C4-2B (cell line): ENCODE results near the gene KRTAP1-5.

ENCODE experiments used
- H3K27ac ChIP-seq: fragments of 450-650 bp; 2 replicates; pipeline ENCODE4 v1.5.1; 2017
- ZFX ChIP-seq: fragments of 450-650 bp; IDR thresholded peaks from 2 replicates; pipeline ENCODE4 v1.6.1; 2017
- TF ChIP-seq, protein P1 (sequence below): fragments of 450-650 bp; conservative IDR thresholded peaks from 2 replicates; pipeline ENCODE4 v1.5.1; 2017; ENCODE audit warnings: mild to moderate bottlenecking

KRTAP1-5 gene

DNA sequence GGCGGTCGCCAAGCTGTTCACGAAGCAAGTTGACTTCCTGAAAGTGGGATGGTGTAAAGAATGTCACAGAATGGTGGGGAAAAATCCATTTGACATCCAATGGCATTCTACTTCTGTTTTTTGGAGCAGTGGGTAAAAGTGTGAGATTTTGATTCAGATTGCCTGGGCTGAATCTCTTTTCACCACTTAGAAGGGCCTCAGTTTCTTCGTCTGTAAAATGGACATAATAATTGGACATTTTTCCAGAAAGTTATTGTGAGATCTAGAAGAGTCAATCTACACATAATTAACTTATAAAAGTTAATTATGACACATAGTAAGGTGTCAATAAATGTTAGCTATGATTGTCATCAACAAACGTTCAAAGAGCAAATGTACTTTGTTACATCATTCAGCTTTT lies 45.9 kb downstream of the KRTAP1-5 start:
- no peak overlapping the region for H3K27ac ChIP-seq
- no peak for TF ChIP-seq ZFX
- TF ChIP-seq, protein P1, sequence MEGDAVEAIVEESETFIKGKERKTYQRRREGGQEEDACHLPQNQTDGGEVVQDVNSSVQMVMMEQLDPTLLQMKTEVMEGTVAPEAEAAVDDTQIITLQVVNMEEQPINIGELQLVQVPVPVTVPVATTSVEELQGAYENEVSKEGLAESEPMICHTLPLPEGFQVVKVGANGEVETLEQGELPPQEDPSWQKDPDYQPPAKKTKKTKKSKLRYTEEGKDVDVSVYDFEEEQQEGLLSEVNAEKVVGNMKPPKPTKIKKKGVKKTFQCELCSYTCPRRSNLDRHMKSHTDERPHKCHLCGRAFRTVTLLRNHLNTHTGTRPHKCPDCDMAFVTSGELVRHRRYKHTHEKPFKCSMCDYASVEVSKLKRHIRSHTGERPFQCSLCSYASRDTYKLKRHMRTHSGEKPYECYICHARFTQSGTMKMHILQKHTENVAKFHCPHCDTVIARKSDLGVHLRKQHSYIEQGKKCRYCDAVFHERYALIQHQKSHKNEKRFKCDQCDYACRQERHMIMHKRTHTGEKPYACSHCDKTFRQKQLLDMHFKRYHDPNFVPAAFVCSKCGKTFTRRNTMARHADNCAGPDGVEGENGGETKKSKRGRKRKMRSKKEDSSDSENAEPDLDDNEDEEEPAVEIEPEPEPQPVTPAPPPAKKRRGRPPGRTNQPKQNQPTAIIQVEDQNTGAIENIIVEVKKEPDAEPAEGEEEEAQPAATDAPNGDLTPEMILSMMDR: no peak

DNA sequence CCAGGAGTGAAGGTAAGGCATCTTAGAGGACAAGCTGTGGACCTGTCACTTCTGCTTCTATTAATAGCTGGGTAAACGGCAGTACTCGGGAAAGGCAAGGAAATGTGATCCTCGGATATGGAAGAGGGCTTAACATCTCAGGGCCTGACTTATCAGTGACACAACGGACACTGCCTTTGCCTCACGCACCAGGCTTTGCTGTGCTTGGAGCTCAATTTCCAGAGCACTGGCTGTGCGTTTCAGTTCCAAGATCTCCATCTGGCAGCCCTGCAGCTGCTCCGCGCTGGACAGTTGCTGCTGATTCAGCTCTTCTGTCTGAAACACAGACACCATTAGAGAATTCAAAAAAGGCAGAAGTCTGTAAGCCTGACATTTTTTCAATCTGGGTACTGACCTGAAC lies 46.4 kb downstream of the KRTAP1-5 start:
- TF ChIP-seq, protein P1: no peak
- TF ChIP-seq ZFX: no peak

DNA sequence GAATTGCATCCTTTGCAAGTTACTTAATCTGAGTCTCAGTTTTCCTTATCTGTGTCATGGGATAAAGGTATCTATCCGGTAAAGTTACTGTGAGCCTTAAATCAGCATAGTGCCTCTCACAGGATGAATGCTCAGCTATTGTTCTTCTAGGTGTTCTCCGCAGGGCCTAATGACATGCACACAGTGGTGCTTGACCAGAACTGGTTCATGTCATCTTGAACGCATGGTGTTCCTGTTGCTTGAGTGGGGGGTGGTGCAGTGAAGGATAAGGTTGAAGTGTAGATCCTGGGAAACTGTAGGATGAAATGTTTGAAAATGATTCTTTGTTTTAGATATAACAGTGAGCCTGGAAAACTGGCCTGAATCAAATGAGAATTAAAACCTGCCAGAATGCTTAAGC lies 46.9 kb downstream of the KRTAP1-5 start:
- H3K27ac ChIP-seq: no peak overlapping the region
- TF ChIP-seq, protein P1: no peak
- TF ChIP-seq ZFX: no peak

More for the DNA sequence above, 46.4 kb downstream of the KRTAP1-5 start:
- H3K27ac ChIP-seq: no peak overlapping the region

DNA sequence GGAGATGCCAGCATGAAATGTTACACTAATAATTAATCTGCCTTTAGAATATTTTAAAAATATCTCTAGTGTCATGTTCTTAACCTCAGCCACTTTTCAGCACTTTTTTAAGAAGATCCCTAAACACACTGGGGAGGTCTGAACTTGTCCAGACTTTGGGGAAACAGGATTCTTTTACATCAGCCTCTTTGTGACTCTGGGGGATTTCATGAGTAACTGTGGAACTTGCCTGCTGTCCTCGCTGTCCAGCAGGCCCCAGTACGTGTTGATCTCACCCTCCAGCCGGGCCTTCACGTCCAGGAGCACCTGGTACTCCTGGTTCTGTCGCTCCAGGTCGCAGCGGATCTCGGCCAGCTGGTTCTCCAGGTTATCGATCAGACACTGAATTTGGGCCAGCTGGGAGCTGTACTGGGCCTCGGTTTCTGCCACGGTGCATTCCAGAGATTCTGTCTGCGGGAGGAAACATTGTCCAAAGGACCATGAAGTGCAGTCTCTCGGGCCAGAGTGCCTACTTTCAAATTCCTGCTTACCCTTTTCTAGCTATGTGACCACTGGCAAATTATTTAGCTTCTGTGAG lies 48.3 kb downstream of the KRTAP1-5 start:
- TF ChIP-seq, protein P1: no peak
- no peak for TF ChIP-seq ZFX
- H3K27ac ChIP-seq: no peak overlapping the region
